Esophagus (tissue), 2 donors: Measurements from ENCODE around the gene GALR2. TPM values are rescaled to one million over a fixed set of nuclear protein-coding genes. Genes with fewer than 3 reads are reported as not detected.

ENCODE experiments used
- H3K27ac ChIP-seq, 2 donors: one replicate each; pipeline ENCODE4 v1.5.1; 2013; ENCODE audit warnings: low read depth in 2 of 2, mild to moderate bottlenecking in 2 of 2, inconsistent platforms in 1 of 2, low read length in 1 of 2, moderate library complexity in 1 of 2
- H3K27me3 ChIP-seq, 2 donors: one replicate each; pipeline ENCODE4 v1.6.1; 2013; ENCODE audit warnings: low read length in 2 of 2, control low read depth in 1 of 2, mild to moderate bottlenecking in 1 of 2; ENCODE audit not compliant: insufficient read depth in 2 of 2, control insufficient read depth in 1 of 2
- H3K36me3 ChIP-seq, 2 donors: one replicate each; pipeline ENCODE4 v1.6.1; 2013; ENCODE audit warnings: low read length in 1 of 2; ENCODE audit not compliant: control insufficient read depth in 2 of 2, insufficient read depth in 2 of 2
- H3K4me1 ChIP-seq, 2 donors: one replicate each; pipeline ENCODE4 v1.6.1; 2013; ENCODE audit warnings: low read length in 1 of 2; ENCODE audit not compliant: control insufficient read depth in 2 of 2, insufficient read depth in 2 of 2
- H3K4me3 ChIP-seq, 2 donors: one replicate each; pipeline ENCODE4 v1.5.1; 2013; ENCODE audit warnings: low read length in 2 of 2, mild to moderate bottlenecking in 2 of 2, low read depth in 1 of 2, moderate library complexity in 1 of 2
- H3K9me3 ChIP-seq, 2 donors: one replicate each; pipeline ENCODE4 v1.6.1; 2013; ENCODE audit warnings: mild to moderate bottlenecking in 2 of 2, low read depth in 1 of 2, low read length in 1 of 2, moderate library complexity in 1 of 2; ENCODE audit not compliant: control insufficient read depth in 2 of 2, insufficient read depth in 1 of 2
- WGBS, 2 donors: extraction: QIAGEN DNeasy Blood & Tissue Kit; methylation state at CpG; one replicate each; pipeline ENCODE4 v1.1.7; 2013; 5-methylcytosine and 5-hydroxymethylcytosine counted together
- polyA plus RNA-seq, 2 donors: library from polyadenylated mRNA; stranded (reverse); fragments of 200-250 nt; gene quantifications; one replicate each; pipeline ENCODE4 v1.2.3, GENCODE V29; 2013
- donor health status: healthy with polysubstance abuse.
- donor health status: Bipolar disorder and iron deficiency.

GALR2 gene
- polyA plus RNA-seq, 2 donors, result 0.53 to 1.00 TPM

GRCh38 chr17:76063875-76064546 lies 10.6 kb upstream of the GALR2 start:
- Histone ChIP-seq H3K27ac (peak overlapping the region in 1 of 2 donors; percentile 13), H3K4me3 (no peak overlapping the region), H3K4me1 (no peaks in the 10 kb centered on the region), H3K27me3 (no peaks in the 10 kb centered on the region), H3K9me3 (no peaks in the 10 kb centered on the region), H3K36me3 (peaks cover 23 to 33% of the 10 kb centered on the region in 2 donors)
- WGBS, 2 donors, result 72 to 75% methylated on average over 15 of the region's 15 CpGs

GRCh38 chr17:76065775-76066174 lies 8.8 kb upstream of the GALR2 start:
- no peaks in the 10 kb centered on the region for H3K27me3 ChIP-seq
- no peak overlapping the region for H3K4me3 ChIP-seq
- peak overlapping the region in 1 of 2 donors; percentile 61 for H3K27ac ChIP-seq
- 70 to 72% methylated on average over 4 of the region's 4 CpGs for WGBS, 2 donors
- H3K4me1 ChIP-seq, result no peaks in the 10 kb centered on the region
- peaks cover 20 to 28% of the 10 kb centered on the region in 2 donors for H3K36me3 ChIP-seq
- no peaks in the 10 kb centered on the region for H3K9me3 ChIP-seq

- Histone ChIP-seq H3K36me3 (peaks cover 4 to 6% of the 10 kb centered on the region in 2 donors), H3K27me3 (peaks cover 0 to 8% of the 10 kb centered on the region in 2 donors), H3K4me1 (peaks cover 7 to 25% of the 10 kb centered on the region in 2 donors), H3K9me3 (no peaks in the 10 kb centered on the region), H3K27ac (peak overlapping the region; percentile 74 to 84), H3K4me3 (peak overlapping the region; percentile 82 to 88)
- 6 to 8% methylated on average over 15 of the region's 15 CpGs for WGBS, 2 donors
Observed at GRCh38 chr17:76071531-76072147, 2.9 kb upstream of the GALR2 start.

DNA sequence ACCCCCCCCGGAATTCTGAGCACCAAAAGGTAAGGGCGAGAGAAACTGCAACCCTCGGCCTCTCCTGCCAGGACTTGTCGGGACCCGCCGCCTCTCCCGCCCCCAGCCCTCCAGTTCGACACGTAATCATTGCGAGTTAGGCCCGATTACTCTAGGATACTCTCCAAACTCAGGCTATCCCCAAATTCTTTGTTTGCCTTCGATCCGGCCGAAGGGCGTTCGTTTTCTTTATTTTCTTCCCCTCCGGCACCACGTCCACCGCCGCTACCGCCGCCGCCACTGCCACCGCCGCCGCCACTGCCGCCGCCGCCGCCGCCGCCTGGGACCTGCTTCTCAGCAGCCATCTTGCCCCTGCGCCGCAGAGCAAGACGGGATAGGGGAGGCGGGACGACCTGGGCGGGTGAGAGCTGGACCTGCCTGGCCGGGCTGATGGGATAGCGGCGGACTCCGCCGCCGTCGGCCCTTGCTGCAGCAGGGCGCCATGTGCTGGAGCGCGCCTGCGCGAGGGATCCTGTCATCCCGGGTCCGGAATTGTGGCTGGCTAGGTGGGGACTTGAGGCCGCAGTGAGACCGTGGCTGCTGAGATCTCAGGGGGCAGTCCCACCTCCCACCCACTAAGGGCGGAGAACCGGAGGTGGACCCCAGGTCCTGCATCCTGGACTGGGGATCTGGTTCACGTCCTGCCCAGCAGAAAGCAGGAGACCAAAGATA lies 2.3 kb upstream of the GALR2 start, which contains the start of gene SRP68:
SRP68 (minus strand) TSS at position 370 of the 711 bp plus-strand sequence; CDS start at position 344, 26 bp downstream.
- WGBS, 2 donors, result 0 to 1% methylated on average over 54 to 57 of the region's 57 CpGs
- Histone ChIP-seq H3K27me3 (peaks cover 0 to 15% of the 10 kb centered on the region in 2 donors), H3K4me3 (peak within 1 kb of the TSS; percentile 82 to 88), H3K36me3 (peaks cover 0 to 9% of the 10 kb centered on the region in 2 donors), H3K4me1 (peaks cover 8 to 32% of the 10 kb centered on the region in 2 donors), H3K27ac (peak within 1 kb of the TSS; percentile 74 to 84), H3K9me3 (no peaks in the 10 kb centered on the region)

DNA sequence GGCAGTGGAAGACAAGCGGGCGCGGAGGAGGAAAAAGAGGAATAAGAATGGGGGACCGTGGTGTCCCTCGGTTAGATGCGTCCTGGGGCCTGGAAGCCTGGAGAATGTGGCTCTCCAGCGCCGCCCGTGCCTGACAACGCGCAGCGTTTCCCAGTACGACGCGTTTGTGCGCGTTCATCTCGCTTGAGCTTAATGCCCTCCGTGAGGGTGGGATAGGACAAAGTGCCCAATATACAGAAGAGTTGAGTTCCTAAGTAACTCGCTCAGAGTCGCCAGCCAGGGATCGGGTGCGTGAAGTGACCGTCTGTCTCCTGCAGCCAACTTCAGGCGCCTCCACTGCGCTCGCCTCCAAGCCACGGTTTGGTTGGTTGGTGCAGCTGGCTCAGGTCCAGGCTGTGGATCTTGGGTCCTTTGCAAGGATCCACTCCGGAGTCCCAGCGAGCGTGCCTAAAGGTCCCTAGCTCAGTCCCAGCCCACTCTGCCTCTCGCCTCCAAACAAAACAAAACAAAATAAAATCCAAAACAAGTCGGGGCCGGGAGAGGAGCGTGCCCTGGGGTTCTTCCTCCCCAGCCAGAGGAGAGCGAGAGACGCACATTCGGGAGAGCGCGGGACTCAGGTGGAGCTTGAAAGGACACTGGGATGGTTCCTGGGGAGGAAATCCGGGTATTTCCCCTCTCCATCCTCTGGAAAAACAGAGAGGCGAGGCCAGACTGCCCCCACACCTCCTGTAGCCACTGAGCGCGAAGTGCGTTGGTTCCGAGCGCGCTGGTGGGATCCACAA lies 974 bp downstream of the GALR2 start:
- H3K36me3 ChIP-seq, result peaks cover 0 to 5% of the 10 kb centered on the region in 2 donors
- H3K4me3 ChIP-seq, result peak overlapping the region in 1 of 2 donors; percentile 9
- no peak overlapping the region for H3K27ac ChIP-seq
- H3K9me3 ChIP-seq, result no peaks in the 10 kb centered on the region
- 5% methylated on average over 48 of the region's 48 CpGs for whole genome bisulfite sequencing, 2 donors
- peaks cover 8 to 37% of the 10 kb centered on the region in 2 donors for H3K4me1 ChIP-seq
- peaks cover 0 to 21% of the 10 kb centered on the region in 2 donors for H3K27me3 ChIP-seq

- Histone ChIP-seq H3K9me3 (no peaks in the 10 kb centered on the region), H3K27me3 (peaks cover 0 to 21% of the 10 kb centered on the region in 2 donors), H3K36me3 (peaks cover 0 to 5% of the 10 kb centered on the region in 2 donors), H3K4me1 (peaks cover 8 to 37% of the 10 kb centered on the region in 2 donors), H3K27ac (no peak overlapping the region), H3K4me3 (peak overlapping the region in 1 of 2 donors; percentile 0)
- WGBS, 2 donors, result 5 to 7% methylated on average over 41 of the region's 41 CpGs
Observed at GRCh38 chr17:76076146-76076764, 1.7 kb downstream of the GALR2 start.

DNA sequence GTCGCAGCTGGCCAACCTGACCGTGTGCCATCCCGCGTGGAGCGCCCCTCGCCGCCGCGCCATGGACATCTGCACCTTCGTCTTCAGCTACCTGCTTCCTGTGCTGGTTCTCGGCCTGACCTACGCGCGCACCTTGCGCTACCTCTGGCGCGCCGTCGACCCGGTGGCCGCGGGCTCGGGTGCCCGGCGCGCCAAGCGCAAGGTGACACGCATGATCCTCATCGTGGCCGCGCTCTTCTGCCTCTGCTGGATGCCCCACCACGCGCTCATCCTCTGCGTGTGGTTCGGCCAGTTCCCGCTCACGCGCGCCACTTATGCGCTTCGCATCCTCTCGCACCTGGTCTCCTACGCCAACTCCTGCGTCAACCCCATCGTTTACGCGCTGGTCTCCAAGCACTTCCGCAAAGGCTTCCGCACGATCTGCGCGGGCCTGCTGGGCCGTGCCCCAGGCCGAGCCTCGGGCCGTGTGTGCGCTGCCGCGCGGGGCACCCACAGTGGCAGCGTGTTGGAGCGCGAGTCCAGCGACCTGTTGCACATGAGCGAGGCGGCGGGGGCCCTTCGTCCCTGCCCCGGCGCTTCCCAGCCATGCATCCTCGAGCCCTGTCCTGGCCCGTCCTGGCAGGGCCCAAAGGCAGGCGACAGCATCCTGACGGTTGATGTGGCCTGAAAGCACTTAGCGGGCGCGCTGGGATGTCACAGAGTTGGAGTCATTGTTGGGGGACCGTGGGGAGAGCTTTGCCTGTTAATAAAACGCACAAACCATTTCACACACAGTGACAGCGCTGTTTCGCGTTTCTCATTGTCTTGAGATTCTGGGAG lies 2.4 kb downstream of the GALR2 start:
- Histone ChIP-seq H3K36me3 (peaks cover 0 to 5% of the 10 kb centered on the region in 2 donors), H3K27me3 (peaks cover 0 to 21% of the 10 kb centered on the region in 2 donors), H3K4me1 (peaks cover 8 to 37% of the 10 kb centered on the region in 2 donors), H3K4me3 (peak overlapping the region; percentile 0 to 5), H3K27ac (no peak overlapping the region), H3K9me3 (peaks cover 0 to 2% of the 10 kb centered on the region in 2 donors)
- WGBS, 2 donors, result 5 to 8% methylated on average over 81 to 82 of the region's 82 CpGs

DNA sequence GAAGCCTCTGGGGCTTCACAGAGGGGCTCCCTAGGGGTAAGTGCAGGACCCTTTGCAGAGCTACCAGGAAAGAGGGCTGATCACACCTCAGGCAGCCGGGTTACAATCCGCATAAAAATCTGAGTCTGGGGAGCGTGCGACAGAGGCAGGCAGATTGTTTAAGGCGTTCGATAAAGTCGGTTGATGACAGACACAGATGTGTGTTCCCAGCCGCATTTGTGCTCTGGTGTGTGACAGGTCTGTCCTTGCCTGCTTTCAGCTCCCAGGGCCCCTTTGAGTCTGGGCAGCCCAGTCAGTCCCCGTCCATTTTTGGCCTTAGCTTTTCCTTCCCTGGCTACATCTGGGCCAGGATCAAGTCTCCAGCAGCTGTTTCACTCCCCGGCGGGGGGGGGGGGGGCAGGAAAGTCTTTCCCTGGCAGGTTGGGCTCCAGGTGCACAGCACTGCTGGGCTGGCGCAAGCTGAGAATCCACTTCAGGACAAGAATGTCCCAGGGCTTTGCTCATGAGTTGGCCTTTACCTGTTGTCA lies 3.1 kb downstream of the GALR2 start:
- Histone ChIP-seq H3K27me3 (peaks cover 0 to 21% of the 10 kb centered on the region in 2 donors), H3K36me3 (peaks cover 0 to 5% of the 10 kb centered on the region in 2 donors), H3K9me3 (peaks cover 0 to 3% of the 10 kb centered on the region in 2 donors), H3K4me1 (peaks cover 8 to 36% of the 10 kb centered on the region in 2 donors), H3K27ac (no peak overlapping the region), H3K4me3 (no peak overlapping the region)
- WGBS, 2 donors, result 21 to 22% methylated on average over 12 of the region's 12 CpGs
